GM18499 (cell line): Measurements from ENCODE around the gene NCF4.

Source experiments
- ATAC-seq: cut with Tn5 transposase; IDR thresholded peaks from one replicate; pipeline ENCODE4 v1.9.1; 2021; ENCODE audit warnings: moderate number of reproducible peaks; ENCODE audit not compliant: insufficient read depth, unreplicated experiment

The NCF4 gene

DNA sequence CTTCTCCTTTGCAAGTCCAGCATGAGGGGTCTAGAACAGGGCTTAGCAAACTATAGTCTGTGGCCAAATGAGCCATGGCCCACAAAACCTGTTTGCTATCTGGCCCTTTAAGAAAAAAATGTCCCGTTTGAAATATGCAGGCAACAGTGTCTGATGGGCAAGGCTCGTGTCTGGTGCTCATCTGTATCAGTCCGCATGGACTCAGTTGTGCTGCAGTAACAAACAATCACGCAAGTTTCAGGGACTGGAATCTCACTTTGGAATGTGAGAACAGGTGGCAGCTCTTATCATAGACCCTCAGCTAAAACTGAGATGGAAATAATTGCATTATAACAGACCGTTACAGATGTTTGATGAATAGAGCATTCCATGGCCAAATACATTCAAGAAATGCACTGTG is 24.9 kb upstream of the NCF4 start:
- ATAC-seq: no peak

DNA sequence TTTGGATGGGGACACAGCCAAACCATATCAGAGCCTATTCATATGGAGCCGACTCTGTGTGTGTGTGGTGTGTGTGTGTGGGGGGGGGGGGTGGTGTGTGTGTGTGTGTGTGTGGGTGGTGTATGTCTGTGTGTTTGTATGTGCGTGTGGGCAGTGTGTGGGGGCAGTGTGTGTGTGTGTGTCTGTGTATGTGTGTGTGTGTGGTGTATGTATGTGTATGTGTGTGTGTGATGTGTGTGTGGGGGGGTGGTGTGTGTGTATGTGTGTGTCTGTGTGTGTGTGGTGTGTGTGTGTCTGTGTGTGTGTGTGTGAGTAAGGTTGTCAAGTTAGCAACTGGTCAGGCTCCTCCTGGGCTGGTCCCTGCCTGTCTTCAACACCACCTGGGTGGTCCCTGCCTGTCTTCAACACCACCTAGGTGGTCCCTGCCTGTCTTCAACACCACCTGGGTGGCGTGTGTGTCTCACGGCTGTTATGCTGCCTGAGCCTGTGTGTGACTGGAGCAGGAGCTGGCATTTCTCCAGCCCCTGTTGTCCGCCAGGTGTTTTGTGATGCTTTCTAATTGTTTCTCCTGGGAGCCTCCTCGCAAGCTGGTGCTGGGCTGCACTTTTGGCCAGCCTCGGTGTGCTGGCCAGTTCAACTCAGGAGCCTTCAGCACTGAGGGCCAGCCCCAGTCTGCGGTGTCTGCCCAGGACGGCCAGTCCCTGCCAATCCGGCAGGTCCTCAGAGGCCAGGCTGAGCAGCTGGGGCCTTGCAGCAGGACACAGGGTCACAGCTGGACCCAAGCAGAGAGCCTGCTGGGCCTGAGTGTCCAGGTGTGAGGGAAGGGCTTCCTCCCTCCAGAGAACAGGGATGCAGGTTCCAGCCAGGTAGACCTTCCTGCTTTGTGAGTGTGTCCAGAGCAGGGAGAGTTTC is 22.4 kb upstream of the NCF4 start:
- no peak for ATAC-seq

DNA sequence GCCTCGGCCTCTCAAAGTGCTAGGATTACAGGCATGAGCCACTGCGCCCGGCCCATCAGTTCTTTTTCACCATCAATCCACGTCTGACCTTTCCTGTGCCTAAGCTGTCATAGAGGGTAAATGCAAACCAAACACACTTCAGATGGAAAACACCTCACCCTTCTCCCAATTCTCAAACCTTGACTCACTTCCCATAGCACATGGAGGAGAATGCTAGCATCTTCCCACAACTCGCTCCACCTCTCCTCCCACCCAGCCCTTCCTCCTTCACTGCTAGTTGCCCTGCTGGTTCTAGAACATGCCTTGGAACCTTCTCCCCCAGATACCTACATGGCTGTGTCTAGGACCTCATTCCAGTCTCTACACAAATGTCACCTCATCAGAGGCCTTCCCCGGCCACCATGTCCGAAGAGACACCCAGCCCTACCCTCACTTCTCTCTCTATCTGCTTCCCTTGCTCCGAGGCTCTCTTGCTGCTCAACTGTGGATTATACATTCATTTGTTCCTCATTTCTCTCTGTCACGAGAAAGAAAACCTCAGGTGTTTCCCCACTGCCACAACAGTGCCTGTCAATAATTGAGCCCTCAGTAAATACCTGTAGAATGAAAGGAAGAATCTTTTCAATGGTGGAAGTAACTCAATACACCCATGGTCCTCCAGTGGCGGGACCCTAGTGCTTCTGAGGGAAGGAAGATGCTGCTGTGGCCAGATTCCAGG is 21.3 kb upstream of the NCF4 start:
- no peak for ATAC-seq

DNA sequence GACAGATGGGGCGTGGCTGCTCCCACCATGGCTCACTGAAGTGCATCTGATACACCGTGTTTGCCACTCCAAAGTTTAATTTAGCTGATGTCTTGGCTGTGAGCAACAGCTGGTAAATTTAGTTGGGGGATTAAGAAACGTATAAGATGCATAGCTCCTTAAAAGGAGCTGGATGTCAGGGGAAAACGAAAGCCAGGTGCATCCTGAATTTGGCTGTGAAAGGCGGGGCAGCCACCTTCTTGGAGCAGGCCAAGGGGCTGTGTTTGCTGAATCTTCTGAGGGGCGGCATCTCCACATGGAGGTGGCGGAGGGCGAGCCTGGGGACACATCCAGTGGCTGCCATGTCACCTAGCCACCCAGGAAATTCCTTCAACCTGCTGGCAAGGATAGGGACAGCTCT is 20.7 kb upstream of the NCF4 start:
- no peak for ATAC-seq

DNA sequence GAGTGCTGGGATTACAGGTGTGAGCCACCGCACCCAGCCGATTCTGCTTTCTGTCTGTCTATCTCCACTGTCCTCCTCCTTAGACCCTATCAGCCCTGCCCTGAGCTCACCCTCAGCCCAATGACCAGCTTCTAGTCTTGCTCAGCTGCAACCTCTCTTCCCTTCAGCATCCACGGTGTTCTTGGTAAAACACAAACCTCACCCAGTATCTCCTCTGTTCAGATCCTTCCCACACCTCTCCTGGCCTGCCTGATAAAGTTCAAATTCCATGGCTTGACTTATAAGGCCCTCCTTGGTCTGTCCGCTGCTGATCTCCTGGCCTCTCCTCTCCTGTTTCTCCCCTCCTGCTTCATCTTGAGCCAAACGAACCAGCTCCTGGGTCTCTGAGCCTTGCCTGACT is 14.5 kb upstream of the NCF4 start:
- no peak for ATAC-seq

DNA sequence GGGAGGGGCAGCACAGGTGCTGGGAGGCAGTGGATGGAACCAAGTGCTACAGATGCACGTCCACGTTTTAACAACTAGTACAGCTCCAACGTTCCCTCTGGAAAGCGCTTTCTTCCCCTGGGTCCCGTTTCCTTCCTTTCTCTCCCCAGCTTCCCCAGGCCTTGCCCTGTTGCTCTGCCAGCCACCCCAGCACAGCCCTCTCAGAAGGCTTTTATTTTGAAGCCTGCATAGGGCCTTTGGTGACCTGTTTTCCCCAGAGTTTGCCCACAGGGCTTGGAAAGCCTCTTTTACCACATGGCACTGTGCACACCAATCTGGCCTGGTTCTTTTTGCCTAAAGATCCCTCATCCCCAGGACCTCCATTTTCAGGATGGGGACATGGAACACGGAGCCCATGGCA is 13.9 kb upstream of the NCF4 start:
- ATAC-seq: no peak

DNA sequence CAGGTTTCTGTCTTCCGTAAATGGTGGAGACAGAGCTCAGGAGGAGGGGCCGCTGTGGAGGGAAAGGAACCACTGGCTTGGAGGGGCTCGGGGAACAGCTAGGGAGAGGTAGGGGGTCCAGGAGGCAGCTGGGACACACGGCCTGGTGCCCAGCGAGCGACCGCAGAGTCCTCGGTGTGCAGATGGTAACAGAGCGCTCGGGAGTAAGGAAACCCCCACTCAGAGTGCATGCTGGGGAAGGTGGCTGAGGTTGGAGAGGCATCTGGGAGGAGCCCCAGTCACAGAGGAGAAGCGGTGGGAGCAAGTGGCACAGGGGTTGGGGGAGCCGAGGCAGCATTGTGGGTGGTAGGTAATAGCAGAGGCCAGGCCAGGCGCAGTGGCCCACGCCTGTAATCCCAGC is 10.8 kb upstream of the NCF4 start:
- no peak for ATAC-seq

DNA sequence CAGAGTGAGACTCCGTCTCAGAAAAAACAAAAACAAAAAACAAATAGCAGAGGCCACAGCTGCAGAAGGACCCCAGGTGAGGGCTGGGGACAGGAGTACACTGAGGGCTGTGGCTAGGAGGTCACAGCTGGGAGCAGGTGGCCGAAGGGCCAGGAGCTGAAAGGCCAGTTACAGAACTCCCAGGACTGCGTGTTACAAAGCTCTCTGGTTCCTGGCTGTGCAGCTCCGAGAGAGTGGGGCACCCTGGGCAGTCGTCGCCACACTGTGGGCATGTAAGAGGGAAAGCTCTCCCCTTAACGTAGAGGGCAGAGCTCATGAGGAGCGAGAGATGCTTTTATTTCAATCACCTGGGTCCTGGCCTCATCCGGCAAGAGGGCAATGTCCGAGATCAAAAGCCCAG is 10.1 kb upstream of the NCF4 start:
- no peak for ATAC-seq

DNA sequence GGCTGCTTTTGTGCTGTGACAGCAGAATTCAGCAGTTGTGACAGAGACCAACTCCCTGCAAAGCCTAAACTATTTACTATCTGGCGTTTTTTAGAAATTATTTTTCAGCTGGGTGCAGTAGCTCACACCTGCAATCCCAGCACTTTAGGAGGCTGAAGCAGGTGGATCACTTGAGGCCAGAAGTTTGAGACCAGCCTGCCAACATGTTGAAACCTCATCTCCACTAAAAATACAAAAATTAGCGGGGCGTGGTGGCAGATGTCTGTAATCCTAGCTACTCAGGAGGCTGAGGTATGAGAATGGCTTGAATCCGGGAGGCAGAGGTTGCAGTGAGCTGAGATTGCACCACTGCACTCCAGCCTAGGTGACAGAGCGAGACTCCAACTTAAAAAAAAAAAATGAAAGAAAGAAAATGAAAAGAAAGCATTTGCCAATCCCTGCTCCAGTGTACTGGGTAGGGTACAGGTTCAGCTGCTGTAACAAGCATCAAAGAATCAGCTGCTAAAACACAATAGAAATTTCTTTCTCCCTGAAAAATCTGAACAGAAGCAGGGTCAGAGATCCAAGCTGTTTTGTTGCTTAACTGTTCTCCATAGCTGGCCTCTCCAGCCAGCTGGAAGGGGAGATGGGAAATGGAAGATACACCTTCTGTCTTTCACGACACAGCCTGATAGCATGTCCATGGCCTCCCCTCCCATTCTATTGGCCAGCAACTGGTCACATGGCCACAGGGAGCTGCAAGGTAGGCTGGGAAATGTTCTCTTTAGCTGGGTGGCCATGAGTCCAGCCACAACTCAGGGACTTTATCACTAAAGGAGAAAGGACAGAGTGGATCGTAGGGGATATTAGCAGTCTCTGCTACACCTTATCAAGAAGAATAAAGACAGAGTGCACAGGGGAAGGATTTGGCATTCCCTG is 8.5 kb upstream of the NCF4 start:
- no peak for ATAC-seq

DNA sequence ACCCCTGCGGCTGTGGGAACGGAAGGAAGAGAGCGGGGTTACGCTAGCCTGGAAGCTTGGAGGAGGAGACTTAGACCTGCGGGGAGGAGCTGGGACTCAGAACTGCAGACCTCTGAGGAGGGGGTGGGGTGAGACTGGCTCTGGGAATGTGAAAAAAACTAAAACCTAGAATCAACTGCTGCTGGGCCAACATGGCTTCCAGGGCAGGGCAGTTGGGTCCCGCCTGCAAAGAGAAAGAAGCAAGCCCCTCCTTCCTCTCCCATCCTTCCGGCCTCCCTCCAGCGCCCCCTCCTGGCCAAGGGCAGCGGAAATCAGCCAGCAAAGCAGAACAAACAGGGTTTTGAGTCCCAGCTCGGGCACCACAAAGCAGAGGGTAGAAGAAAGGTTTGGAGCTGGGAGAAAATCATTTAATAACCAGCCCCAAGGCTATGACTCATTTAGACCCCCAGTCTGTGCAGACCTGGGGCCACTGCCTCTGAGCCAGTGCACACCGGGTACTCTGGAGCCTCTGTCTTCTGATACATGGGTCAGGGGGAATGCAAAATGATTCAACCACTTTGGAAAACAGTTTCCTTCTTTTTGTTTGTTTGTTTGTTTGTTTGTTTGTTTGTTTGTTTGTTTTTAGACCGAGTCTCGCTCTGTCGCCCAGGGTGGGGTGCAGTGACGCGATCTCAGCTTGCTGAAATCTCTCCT is 7.3 kb upstream of the NCF4 start:
- no peak for ATAC-seq

DNA sequence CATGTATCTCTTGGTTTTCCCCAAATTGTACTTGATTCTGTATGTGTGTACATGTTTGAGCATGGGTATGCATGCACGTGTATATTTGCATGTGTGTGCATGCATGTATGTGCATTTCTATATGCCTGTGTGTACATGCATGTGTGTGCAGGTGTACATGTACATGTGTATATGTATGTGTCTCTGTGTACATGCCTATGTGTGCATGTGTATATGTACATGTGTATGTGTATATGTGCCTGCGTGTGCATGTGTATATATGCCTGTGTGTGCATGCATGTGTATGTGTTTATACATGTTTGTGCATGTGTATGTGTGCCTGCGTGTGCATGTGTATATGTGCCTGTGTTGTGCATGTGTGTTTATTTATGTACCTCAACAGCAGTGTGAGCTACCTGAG is 5.3 kb upstream of the NCF4 start:
- no peak for ATAC-seq

DNA sequence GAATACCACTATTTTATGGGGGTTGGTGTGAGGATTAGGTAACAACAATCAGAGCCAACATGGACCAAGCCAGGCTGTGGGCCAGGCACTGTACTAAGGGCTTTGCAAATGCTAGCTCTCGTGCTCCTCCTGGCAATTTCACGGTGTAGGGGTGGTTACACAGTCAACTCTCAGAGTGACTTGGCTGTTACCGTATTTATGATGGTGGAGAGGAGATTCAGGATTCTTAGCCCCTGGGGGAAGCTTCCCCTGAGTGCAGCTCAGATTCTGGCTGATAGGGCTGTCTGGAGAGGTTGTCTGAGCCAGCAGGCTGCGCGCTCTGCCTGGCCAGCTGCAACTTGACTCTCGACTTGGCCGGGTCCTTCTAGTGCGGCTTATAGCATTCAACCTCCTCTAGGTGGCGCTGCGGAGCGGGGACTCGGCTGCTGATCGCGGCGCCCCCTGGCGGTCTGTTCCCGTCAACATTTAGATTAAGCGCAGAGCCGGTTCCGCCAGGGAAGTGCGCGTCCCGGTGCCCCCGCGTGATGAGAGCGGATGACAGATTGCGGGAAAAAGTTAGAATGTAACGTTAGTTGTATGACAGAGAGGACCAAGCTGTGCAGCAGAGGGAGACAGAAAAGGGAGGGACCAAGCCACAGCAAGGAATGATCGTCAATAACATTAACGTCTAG is 4.5 kb upstream of the NCF4 start:
- no peak for ATAC-seq

DNA sequence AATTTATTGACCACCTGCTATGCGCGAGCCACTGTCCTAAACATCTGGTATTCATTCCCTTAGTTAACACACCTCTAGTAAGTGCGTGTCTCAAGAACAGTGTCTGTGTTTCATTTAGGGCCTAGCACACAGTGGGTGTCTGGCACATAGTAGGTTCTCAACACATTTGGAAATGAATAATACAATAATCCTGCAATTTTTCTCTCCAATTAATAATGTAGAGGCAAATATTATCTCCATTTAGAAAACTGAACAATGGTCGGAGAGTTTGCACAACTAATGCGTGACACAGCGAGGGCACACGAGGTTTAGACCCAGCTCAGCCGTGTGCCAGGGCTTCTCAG is 4.0 kb upstream of the NCF4 start:
- ATAC-seq: no peak

DNA sequence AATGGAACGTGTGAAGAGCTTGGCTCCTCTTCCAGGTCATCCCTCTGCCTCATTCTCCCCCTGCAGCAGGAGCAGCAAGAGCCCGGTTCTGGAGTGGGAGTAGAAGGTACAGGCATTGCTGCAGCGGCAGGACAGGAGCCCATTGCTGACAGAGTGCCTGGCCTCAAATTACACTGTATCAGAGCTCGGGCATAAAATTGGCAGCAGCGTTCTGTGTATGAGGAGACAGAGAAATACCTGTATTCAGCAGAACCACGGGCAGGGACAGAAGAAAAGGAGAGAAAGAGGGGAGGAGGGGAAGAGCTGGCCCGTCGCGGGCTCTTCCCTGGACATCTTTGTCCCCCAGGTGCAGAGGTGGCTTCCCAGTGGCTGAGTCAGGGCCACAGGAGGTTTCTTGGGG is 2.6 kb upstream of the NCF4 start:
- ATAC-seq: no peak

DNA sequence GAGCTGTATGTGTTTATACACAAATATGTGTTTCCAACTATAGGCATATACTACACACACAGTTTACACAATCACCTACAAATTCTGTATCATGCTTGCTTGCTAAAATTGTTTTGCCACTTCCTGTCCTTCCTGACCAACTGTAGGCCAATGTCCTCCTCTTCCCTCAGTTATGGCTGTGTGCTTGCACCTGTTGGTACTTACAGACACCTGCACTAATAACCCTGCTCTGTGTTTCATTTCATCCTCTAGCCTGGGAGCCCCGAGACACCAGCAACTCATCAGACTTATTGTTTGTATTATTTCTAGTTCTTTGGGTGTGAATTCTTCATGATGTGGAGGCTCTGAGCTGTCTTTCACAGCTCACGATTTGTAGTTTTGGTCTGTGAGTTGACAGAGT is 1.8 kb upstream of the NCF4 start:
- no peak for ATAC-seq

DNA sequence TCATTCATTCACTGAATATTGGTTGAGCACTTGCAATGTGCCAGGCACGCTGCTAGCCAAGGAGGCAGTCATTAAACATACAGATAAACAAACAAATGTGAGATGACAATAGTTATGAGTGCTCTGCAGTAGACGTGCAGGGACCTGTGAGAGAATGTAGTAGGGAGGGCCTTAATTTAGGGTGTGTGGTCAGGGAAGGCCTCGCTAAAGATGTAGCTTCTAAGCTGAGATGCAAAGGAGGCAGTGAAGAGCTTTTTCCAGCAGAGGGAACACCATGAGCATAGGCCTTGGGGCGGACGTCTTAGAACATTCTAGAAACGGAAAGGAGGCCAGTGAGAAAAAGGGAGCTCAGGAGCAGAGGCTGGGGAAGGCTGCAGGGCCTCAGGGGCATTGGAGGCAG is 789 bp upstream of the NCF4 start:
- no peak for ATAC-seq

DNA sequence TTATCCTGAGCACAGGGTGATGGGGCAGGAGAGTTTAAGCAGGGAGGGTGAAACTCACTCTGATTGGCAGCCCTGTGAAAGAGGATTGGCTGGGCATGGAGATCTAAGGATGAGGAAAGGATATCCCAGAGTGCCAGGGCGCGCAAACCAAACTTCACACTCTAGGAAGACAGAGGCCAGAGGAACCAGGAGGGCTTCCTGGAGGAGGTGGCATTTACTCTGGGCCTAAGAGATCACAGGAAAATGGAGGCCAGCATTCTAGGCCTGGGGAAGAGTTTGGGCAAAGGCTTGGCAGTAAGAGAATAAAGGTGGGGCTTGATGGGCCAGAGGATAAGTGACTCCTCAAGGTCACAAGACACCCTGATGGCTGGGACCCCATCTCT is 377 bp upstream of the NCF4 start:
- no peak for ATAC-seq

DNA sequence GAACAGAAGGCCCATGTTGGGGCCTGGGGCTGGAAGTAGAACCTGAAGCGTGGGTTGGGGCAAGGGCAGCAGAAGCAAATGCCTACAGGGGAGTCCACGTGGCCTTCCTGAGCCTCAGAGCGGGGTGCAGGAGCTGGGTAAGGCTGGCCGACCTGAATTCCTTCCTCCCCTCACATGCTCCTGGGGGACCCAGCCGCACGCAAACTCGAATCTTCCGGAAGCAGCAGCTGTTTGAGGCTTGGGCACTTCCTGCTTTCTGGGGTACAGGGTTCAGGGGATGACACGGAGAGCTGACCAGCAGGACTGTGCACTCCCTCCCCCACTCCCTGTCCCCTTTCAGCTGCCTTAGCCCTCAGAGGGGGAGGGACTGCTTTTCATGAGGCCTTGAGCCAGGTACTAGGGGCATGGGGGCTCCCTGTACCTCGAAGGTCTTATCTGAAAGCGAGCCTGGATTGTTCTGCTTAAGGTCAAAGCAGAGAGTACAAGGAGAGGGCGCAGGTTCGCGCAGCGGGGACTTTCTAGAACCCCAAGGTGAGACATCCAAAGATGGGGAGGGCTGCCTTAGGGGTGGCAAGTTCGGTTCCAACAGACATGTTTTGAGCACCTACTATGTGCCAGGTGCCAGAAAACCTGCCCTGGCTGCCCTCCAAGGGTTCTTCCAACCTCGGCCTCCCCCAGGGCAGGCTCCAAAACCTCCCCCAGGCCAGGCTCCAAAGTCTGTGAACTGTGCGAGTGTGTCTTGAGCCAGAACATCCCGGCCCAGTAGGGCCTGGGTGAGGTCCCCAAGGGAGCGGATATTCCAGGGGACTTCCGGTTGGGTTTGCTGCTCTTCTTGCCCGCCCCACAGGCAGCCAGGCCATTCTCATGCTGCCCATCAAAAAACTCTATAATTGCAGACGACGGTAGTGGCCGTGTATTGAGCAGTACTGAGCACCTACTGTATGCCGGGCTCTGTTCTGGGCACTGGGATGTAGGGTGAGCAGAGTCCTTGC is 1.7 kb downstream of the NCF4 start:
- ATAC-seq: no peak

DNA sequence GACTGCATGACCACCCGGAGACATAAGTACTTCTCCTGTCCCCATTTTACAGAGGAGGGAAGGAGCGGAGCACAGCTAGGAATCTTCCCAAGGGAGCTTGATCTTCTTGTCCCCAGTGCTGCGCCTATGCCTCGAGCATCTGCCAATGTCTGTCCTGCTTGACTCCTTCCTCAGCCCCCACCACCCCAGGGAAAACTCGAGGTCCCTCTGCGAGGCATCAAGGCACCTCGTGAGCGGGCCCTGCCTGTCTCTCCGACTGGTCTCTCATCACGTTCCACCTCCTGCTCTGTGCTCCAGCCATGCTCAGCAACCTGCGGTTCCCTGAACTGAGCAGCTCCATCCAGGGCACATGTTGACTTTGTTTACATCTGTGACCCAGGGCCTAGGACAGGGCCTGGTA is 2.5 kb downstream of the NCF4 start:
- no peak for ATAC-seq
